Duodenal mucosa (tissue), 2 donors: Measurements from ENCODE around the gene HEYL.

Experiments used
- H3K27ac ChIP-seq: one replicate; pipeline ENCODE4 v1.7.0; 2013; ENCODE audit warnings: low read depth, low read length
- H3K27me3 ChIP-seq, 2 donors: one replicate each; pipeline ENCODE4 v1.7.0; 2013; ENCODE audit warnings: low read length in 2 of 2, control low read depth in 1 of 2; ENCODE audit not compliant: insufficient read depth in 2 of 2, control insufficient read depth in 1 of 2
- H3K36me3 ChIP-seq, 2 donors: one replicate each; pipeline ENCODE4 v1.7.0; 2013; ENCODE audit warnings: low read length in 2 of 2, control low read depth in 1 of 2; ENCODE audit not compliant: insufficient read depth in 2 of 2, control insufficient read depth in 1 of 2
- H3K4me1 ChIP-seq, 2 donors: one replicate each; pipeline ENCODE4 v1.7.0; 2013; ENCODE audit warnings: low read length in 2 of 2, control low read depth in 1 of 2; ENCODE audit not compliant: insufficient read depth in 2 of 2, control insufficient read depth in 1 of 2
- H3K4me3 ChIP-seq, 2 donors: one replicate each; pipeline ENCODE4 v1.7.0; 2013; ENCODE audit warnings: low read length in 2 of 2, low read depth in 1 of 2
- H3K9ac ChIP-seq, 2 donors: one replicate each; pipeline ENCODE4 v1.7.0; 2013; ENCODE audit warnings: low read length in 2 of 2, low read depth in 1 of 2
- H3K9me3 ChIP-seq, 2 donors: one replicate each; pipeline ENCODE4 v1.7.0; 2013; ENCODE audit warnings: low read length in 2 of 2, control low read depth in 1 of 2; ENCODE audit not compliant: control insufficient read depth in 1 of 2

HEYL gene

DNA sequence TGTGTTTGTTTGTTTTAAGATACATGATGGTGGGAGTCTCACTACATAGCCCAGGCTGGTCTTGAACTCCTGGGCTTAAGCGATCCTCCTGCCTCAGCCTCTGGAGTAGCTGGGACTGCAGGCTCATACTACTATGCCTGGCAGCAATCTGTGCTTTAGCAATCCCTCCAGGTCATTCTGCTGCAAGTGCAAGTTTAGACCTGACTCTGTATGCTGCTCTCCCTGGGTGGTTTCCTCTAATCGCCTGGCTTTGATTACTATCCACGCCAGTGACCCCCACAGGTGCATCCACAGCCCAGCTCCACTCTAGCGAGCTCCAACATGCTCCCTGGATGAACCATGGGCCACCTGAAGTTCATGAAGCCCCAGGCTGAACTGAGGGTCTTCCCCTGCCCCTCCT lies 47.4 kb downstream of the HEYL start:
- Histone ChIP-seq H3K9me3 (no peaks in the 10 kb centered on the region), H3K27me3 (no peaks in the 10 kb centered on the region), H3K27ac (no peak overlapping the region), H3K4me3 (no peak overlapping the region), H3K4me1 (no peaks in the 10 kb centered on the region), H3K9ac (no peak overlapping the region), H3K36me3 (no peaks in the 10 kb centered on the region)

DNA sequence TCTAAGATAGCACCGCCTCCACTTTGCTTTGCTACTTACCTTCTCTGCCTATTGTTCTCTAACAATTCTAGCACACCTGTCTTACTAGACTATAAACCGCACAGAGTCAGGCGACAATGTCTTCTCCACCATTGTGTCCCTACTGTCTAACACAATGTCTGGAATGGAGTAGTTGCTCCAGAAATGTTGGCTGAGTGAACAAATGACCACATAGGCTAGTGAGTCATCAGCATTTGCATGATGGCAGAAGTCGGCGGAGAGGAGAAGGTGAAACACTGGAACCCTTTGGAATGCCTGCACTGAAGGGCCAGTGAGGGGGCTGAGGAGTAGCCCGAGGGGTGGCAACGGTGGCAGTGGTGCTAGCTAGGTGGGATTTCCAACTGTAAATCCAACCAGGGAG lies 48.9 kb downstream of the HEYL start:
- no peak overlapping the region for H3K4me3 ChIP-seq
- no peaks in the 10 kb centered on the region for H3K27me3 ChIP-seq
- no peak overlapping the region for H3K27ac ChIP-seq
- H3K36me3 ChIP-seq: no peaks in the 10 kb centered on the region
- H3K4me1 ChIP-seq: no peaks in the 10 kb centered on the region
- no peaks in the 10 kb centered on the region for H3K9me3 ChIP-seq
- no peak overlapping the region for H3K9ac ChIP-seq

DNA sequence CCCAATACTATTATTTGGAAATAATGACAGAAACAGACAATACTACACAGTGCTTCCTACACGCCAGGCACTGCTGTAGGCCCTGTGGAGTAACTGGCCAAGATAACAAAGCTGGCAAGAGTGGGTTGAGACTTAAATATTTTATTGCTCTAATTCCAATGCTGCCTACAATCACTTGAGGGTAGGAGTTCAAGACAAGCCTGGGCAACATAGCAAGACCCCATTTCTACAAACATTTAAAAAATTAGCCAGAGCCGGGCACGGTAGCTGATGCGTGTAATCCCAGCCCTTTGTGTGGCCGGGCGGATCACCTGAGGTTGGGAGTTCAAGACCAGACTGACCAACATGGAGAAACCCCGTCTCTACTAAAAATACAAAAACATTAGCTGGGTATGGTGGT lies 53.5 kb downstream of the HEYL start:
- no peak overlapping the region for H3K27ac ChIP-seq
- no peaks in the 10 kb centered on the region for H3K36me3 ChIP-seq
- no peaks in the 10 kb centered on the region for H3K9me3 ChIP-seq
- H3K9ac ChIP-seq: no peak overlapping the region
- H3K4me3 ChIP-seq: no peak overlapping the region
- no peaks in the 10 kb centered on the region for H3K27me3 ChIP-seq
- H3K4me1 ChIP-seq: no peaks in the 10 kb centered on the region

DNA sequence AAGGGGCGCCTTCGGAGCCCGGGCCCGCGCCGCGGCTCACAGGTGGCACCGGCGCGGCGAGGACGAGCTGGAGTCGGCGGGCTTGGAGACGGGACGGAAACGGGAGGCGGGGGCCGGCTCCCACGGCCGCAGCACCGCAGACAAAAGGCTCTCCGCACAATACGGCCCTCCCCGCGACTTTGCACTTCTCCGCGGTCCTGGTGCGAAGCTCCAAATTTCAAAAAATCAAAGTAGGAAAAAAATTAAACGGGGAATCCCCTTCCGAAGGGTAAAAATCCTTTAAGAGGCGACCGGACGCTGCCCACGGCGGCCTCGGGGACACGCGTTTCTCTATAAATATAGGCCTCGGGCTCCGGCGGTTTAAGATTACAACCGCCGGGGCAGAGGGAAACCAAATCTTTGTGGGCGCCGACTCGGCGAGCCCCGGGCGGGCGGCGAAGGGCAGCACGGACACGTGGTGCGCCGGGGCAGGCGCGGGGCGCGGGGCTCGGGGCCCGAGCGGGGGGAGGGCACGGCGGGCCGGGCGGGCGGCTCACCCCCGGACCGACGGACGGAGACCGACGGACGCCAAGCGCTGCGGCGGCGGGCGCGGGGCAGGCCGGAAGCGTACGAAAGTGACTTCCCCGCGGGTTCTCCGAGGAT lies 63.3 kb downstream of the HEYL start:
- Histone ChIP-seq H3K4me1 (peaks cover 28 to 36% of the 10 kb centered on the region in 2 donors), H3K9ac (peak overlapping the region; percentile 61 to 66), H3K9me3 (no peaks in the 10 kb centered on the region), H3K4me3 (peak overlapping the region; percentile 74 to 92), H3K27me3 (no peaks in the 10 kb centered on the region), H3K27ac (peak overlapping the region; percentile 50), H3K36me3 (peaks cover 17 to 21% of the 10 kb centered on the region in 2 donors)

DNA sequence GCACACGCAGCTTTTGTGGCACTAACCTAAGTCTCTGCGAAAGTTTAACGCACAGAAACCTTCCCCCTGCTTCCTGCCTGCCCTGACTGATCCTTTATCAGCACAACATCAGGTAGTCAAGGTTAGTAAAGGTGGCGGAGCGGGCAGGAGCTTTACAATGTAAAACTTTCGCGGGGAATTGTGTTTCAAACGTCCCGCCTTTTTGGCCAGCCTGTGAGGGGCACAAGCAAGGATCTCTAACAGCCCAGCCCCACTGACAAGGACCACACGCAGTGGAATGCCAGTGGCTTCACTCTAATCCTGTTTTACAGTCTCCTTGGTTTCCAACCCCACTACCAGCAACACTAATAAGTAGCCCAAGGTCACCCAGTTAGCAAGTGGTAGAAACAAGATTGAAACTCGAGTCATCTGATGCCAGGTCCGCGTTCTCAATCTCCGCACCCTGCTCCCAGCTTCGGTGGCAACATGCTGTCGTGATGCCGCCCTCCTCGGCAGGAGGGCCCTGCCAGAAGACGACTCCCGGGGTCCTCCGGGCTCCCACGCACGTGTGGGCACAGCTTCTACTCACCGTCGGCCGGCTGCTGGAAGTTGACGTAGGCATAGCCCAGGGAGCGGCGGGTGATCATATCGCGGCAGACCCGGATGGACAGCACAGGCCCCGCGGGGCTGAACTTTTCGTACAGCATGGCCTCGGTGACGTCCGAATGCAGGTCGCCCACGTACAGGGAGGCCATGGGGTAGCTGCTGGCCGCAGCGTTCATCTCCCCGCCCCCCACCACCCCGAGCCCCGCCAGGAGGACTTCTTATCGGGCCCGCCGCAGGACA lies 64.0 kb downstream of the HEYL start:
- H3K4me3 ChIP-seq: peak overlapping the region; percentile 74 to 92

DNA sequence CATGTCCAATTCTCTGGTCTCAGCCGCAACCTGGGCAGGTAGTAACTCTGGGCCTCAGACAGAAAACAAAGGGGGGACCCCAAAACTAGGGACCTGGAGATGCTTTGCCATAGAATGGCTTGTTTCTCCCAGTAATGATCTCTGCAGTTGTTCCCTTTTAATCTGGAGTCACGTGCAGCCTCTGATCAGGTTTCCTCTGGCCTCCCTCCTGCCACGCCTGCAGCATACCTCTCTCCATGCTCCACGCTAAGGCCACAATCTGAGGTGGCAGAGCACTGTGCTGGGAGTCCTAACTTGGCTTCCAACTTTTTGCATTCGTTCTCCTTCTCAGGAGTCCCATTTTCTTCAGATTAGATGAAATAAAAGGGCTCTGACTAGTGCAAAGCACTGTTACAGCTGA lies 64.8 kb downstream of the HEYL start:
- Histone ChIP-seq H3K9me3 (no peaks in the 10 kb centered on the region), H3K27ac (no peak overlapping the region), H3K4me1 (peaks cover 42 to 44% of the 10 kb centered on the region in 2 donors), H3K27me3 (no peaks in the 10 kb centered on the region), H3K4me3 (peak overlapping the region; percentile 74 to 92), H3K9ac (peak overlapping the region; percentile 61 to 86), H3K36me3 (peaks cover 32 to 34% of the 10 kb centered on the region in 2 donors)

More for the DNA sequence above, 64.0 kb downstream of the HEYL start:
- peaks cover 24 to 28% of the 10 kb centered on the region in 2 donors for H3K36me3 ChIP-seq
- no peaks in the 10 kb centered on the region for H3K27me3 ChIP-seq
- no peaks in the 10 kb centered on the region for H3K9me3 ChIP-seq
- H3K27ac ChIP-seq: peak overlapping the region; percentile 43
- H3K9ac ChIP-seq: peak overlapping the region; percentile 61 to 86
- H3K4me1 ChIP-seq: peaks cover 35 to 43% of the 10 kb centered on the region in 2 donors
